K562 (cell line): Measurements from ENCODE around the gene SLFN12. TPM values are rescaled to one million over a fixed set of nuclear protein-coding genes. Genes with fewer than 3 reads are reported as not detected.

Experiments used
- ATAC-seq: fragments of 200-7000 bp; cut with Tn5 transposase; 3 replicates; pipeline ENCODE4 v1.9.1; 2020; ENCODE audit warnings: moderate library complexity
- BruUV-seq: library from RNA; stranded (reverse); fragments of 400-500 nt; replicated peaks from 2 replicates; lab custom pipeline; 2021; lab: Mats Ljungman, UMichigan
- CTCF ChIA-PET: fragments of 300-600 bp; formaldehyde crosslinking; extraction: SDS; loops from one replicate; lab custom pipeline; 2021; ENCODE audit warnings: low intra/inter-chr PET ratio; lab: Yijun Ruan, JAX
- POLR2A ChIA-PET: fragments of 300-600, 350-650 bp; sonication (Branson Sonifier 250); formaldehyde crosslinking; extraction: SDS; loops from one replicate; lab custom pipeline; 2021; ENCODE audit warnings: antibody characterized with exemption, inconsistent platforms; lab: Yijun Ruan, JAX
- DNase-seq, 4 experiments: peaks; one replicate each; pipeline versions ENCODE4 v3.0.0 to v3.0.0-alpha.2; 2011 to 2018; ENCODE audit warnings: low spot score in 3 of 4, mixed read lengths in 3 of 4; ENCODE audit errors: extremely low read depth in 1 of 4
- FAIRE-seq: peaks from 2 replicates; lab custom pipeline; 2011; peaks lifted over from hg19 to GRCh38; lab: Jason Lieb, UNC
- H2AFZ ChIP-seq: 2 replicates; pipeline ENCODE4 v1.6.0; 2011; ENCODE audit warnings: low read depth, low read length, control low read depth, inconsistent platforms
- H3K27ac ChIP-seq: fragments of 200-600 bp; 3 replicates; pipeline ENCODE4 v1.8.0; 2011; ENCODE audit warnings: low read depth, mild to moderate bottlenecking, control low read depth, inconsistent platforms, low read length, moderate library complexity, mixed read lengths; ENCODE audit errors: extremely low read depth
- H3K27me3 ChIP-seq, 2 experiments: fragments of 300-600 bp in 1 of 2; 2 replicates in 1 of 2; 3 replicates in 1 of 2; pipeline versions ENCODE4 v1.6.0 to v1.8.0; 2011; ENCODE audit warnings: inconsistent platforms in 2 of 2, low read length in 2 of 2, mild to moderate bottlenecking in 1 of 2, mixed read lengths in 1 of 2, moderate library complexity in 1 of 2; ENCODE audit not compliant: control insufficient read depth in 2 of 2, insufficient read depth in 2 of 2
- H3K36me3 ChIP-seq: fragments of 300-600 bp; 3 replicates; pipeline ENCODE4 v1.8.0; 2011; ENCODE audit warnings: mild to moderate bottlenecking, low read length, inconsistent platforms; ENCODE audit not compliant: control insufficient read depth, insufficient read depth
- H3K4me1 ChIP-seq, 2 experiments: fragments of 200-600 bp in 1 of 2; replicated peaks in 1 of 2; 2 replicates in 1 of 2; 3 replicates in 1 of 2; pipeline versions ENCODE4 v1.5.1 to v1.8.0; 2011; ENCODE audit warnings: inconsistent platforms in 2 of 2, low read length in 2 of 2, mild to moderate bottlenecking in 1 of 2, mixed read lengths in 1 of 2, moderate library complexity in 1 of 2; ENCODE audit not compliant: control insufficient read depth in 2 of 2, insufficient read depth in 2 of 2
- H3K4me2 ChIP-seq: 2 replicates; pipeline ENCODE4 v1.6.1; 2011; ENCODE audit warnings: low read length, control low read depth, inconsistent platforms, mixed read lengths; ENCODE audit not compliant: insufficient read depth
- H3K4me3 ChIP-seq: fragments of 200-600 bp; sonication (generic), shearing (Covaris generic); 2 replicates; pipeline ENCODE4 v1.5.1; 2016; ENCODE audit warnings: control low read depth, inconsistent platforms
- H3K79me2 ChIP-seq: fragments of 200-600 bp; 3 replicates; pipeline ENCODE4 v1.8.0; 2011; ENCODE audit warnings: low read length, inconsistent platforms; ENCODE audit not compliant: control insufficient read depth, insufficient read depth
- H3K9ac ChIP-seq, 2 experiments: 2 replicates each; pipeline versions ENCODE4 v1.6.0 to v1.6.1; 2011; ENCODE audit warnings: low read depth in 2 of 2, low read length in 2 of 2, control low read depth in 1 of 2, inconsistent platforms in 1 of 2, mild to moderate bottlenecking in 1 of 2, mixed read lengths in 1 of 2; ENCODE audit not compliant: insufficient read depth in 1 of 2
- H3K9me1 ChIP-seq: one replicate; pipeline ENCODE4 v1.6.0; 2011; ENCODE audit warnings: inconsistent platforms, mild to moderate bottlenecking, low read length, moderate library complexity; ENCODE audit not compliant: control insufficient read depth, insufficient read depth
- H3K9me3 ChIP-seq: replicated peaks from 2 replicates; pipeline ENCODE4 v1.5.1; 2011; ENCODE audit warnings: low read depth, low read length, inconsistent platforms; ENCODE audit not compliant: control insufficient read depth, insufficient read depth
- H4K20me1 ChIP-seq: replicated peaks from 2 replicates; pipeline ENCODE4 v1.6.1; 2011; ENCODE audit warnings: low read length, inconsistent platforms, mixed read lengths; ENCODE audit not compliant: control insufficient read depth, insufficient read depth
- BMI1 ChIP-seq: fragments of 150-350 bp; IDR thresholded peaks from 2 replicates; pipeline ENCODE4 v1.6.1; 2014; ENCODE audit warnings: low read length
- CREB3L1 ChIP-seq: fragments of 450-650 bp; IDR thresholded peaks from 2 replicates; pipeline ENCODE4 v1.6.1; 2014; ENCODE audit warnings: low read depth, mild to moderate bottlenecking, moderate library complexity, borderline replicate concordance
- ETV1 ChIP-seq: fragments of 450-650 bp; conservative IDR thresholded peaks from 2 replicates; pipeline ENCODE4 v1.6.1; 2016; ENCODE audit warnings: missing genetic modification characterization, control low read depth, low read depth, missing compliant biosample characterization
- EZH2 ChIP-seq: IDR thresholded peaks from 2 replicates; pipeline ENCODE4 v1.6.1; 2012; ENCODE audit warnings: low read depth, mild to moderate bottlenecking, inconsistent platforms, low read length, borderline replicate concordance
- NCOA4 ChIP-seq: fragments of 450-650 bp; IDR thresholded peaks from 2 replicates; pipeline ENCODE4 v1.6.1; 2018; ENCODE audit warnings: mild to moderate bottlenecking; ENCODE audit not compliant: partially characterized antibody
- NFXL1 ChIP-seq: fragments of 450-650 bp; formaldehyde crosslinking; IDR thresholded peaks from 2 replicates; pipeline ENCODE4 v1.4.0; 2021; ENCODE audit warnings: mild to moderate bottlenecking
- NRF1 ChIP-seq, 2 experiments: fragments of 450-650 bp; IDR thresholded peaks in 1 of 2; conservative IDR thresholded peaks in 1 of 2; 2 replicates each; pipeline ENCODE4 v1.6.1; 2014; ENCODE audit warnings: mild to moderate bottlenecking in 2 of 2
- RBM14 ChIP-seq: fragments of 200-400 bp; formaldehyde crosslinking; IDR thresholded peaks from 2 replicates; pipeline ENCODE4 v1.6.1; 2018; ENCODE audit warnings: low read depth, mild to moderate bottlenecking, low read length, moderate library complexity, borderline replicate concordance; ENCODE audit not compliant: insufficient read depth
- SOX6 ChIP-seq: fragments of 450-650 bp; IDR thresholded peaks from 2 replicates; pipeline ENCODE4 v1.6.1; 2014; ENCODE audit warnings: mild to moderate bottlenecking
- SRSF7 ChIP-seq: fragments of 200-400 bp; formaldehyde crosslinking; optimal IDR thresholded peaks from 2 replicates; pipeline ENCODE3; 2017; ENCODE audit warnings: mild to moderate bottlenecking, low read depth, low read length
- TAF15 ChIP-seq: fragments of 200-400 bp; formaldehyde crosslinking; IDR thresholded peaks from 2 replicates; pipeline ENCODE4 v1.6.1; 2017; ENCODE audit warnings: mild to moderate bottlenecking, low read depth, low read length, moderate library complexity
- TAF7 ChIP-seq: fragments of 450-650 bp; IDR thresholded peaks from 2 replicates; pipeline ENCODE4 v1.6.1; 2016; ENCODE audit warnings: missing genetic modification characterization, missing compliant biosample characterization
- ZC3H4 ChIP-seq: sonication (generic); formaldehyde crosslinking; IDR thresholded peaks from 2 replicates; pipeline ENCODE4 v1.9.0; 2021; ENCODE audit warnings: missing genetic modification reagents, borderline replicate concordance
- ZNF253 ChIP-seq: fragments of 250-450 bp; sonication (Bioruptor Pico); conservative IDR thresholded peaks from 2 replicates; pipeline ENCODE4 v1.6.1; 2021; ENCODE audit warnings: mild to moderate bottlenecking
- ZNF347 ChIP-seq: fragments of 450-650 bp; formaldehyde crosslinking; IDR thresholded peaks from 2 replicates; pipeline ENCODE4 v1.4.0; 2020; ENCODE audit warnings: low read depth, mild to moderate bottlenecking, moderate library complexity
- ZNF668 ChIP-seq: fragments of 250-450 bp; sonication (Bioruptor Pico); IDR thresholded peaks from 2 replicates; pipeline ENCODE4 v1.8.0; 2022; ENCODE audit warnings: mild to moderate bottlenecking, inconsistent platforms
- WGBS: fragments of 100-300 bp; shearing (Covaris generic); methylation state at CpG from one replicate; pipeline ENCODE4 v1.1.6; 2016; ENCODE audit warnings: low coverage, mixed read lengths; ENCODE audit not compliant: insufficient coverage; ENCODE audit errors: missing lambda C conversion rate; 5-methylcytosine and 5-hydroxymethylcytosine counted together
- in situ Hi-C: fragments of 300-500 bp; cut with MboI; formaldehyde crosslinking; loops from 4 replicates; pipeline ENCODE4 v1.15.0; 2018; ENCODE audit warnings: inconsistent platforms, mixed read lengths
- intact Hi-C: fragments of 100-400 bp; cut with micrococcal nuclease; formaldehyde crosslinking; loops from 2 replicates; pipeline ENCODE4 v1.14.2; 2022
- polyA plus RNA-seq, 8 experiments: library from polyadenylated mRNA; depleted of rRNA in 4 of 8; stranded (reverse) in 5 of 8; unstranded in 3 of 8; fragments of >200 nt; fragmentation: Nextera tagmentation in 2 of 8; fragmentation: Illumina TruSeq in 1 of 8; extraction: Ambion mirVana in 2 of 8; extraction: Trizol in 1 of 8; gene quantifications; 2 replicates each; pipeline versions ENCODE4 v1.2.1 to v1.2.3, GENCODE V29; 2011 to 2014; ENCODE audit warnings: inconsistent platforms in 1 of 8, missing spikeins in 1 of 8
- total RNA-seq, 7 experiments: library from RNA; depleted of rRNA in 6 of 7; stranded (reverse); fragments of >200 nt in 6 of 7; fragmentation: Illumina TruSeq in 2 of 7; extraction: Trizol in 2 of 7; gene quantifications; 2 replicates each; pipeline versions ENCODE4 v1.2.1 to v1.2.3, GENCODE V29; 2011 to 2021; ENCODE audit warnings: low replicate concordance in 1 of 7

The SLFN12 gene
- total and polyA plus RNA-seq, 9 of the 15 experiments (the other 6 are each of a cell fraction or from before 2014, with no cell fraction given) = 0.01 to 0.09 (median 0.07) TPM; not detected in 6

- CTCF ChIA-PET = no interaction called here
- FAIRE-seq = no peak
Measured at GRCh38 chr17:35476283-35476820, 44.1 kb upstream of the SLFN12 start.

GRCh38 chr17:35468475-35468874, 36.2 kb upstream of the SLFN12 start:
- no peak for DNase-seq
- peaks cover 0 to 4% of the 10 kb centered on the region in 2 experiments; a peak in 1 of 5 replicates for H3K27me3 ChIP-seq
- CTCF ChIA-PET = no interaction called here
- H3K9me3 ChIP-seq = no peaks in the 10 kb centered on the region
- no peak for FAIRE-seq
- no peak for ATAC-seq
- H3K27ac ChIP-seq = no peak overlapping the region
- no peaks in the 10 kb centered on the region; the same call in 1 of the 2 replicates for H4K20me1 ChIP-seq
- in situ Hi-C loops = no loop called here
- H3K4me2 ChIP-seq = no peak overlapping the region
- no peak overlapping the region for H3K9ac ChIP-seq
- H2AFZ ChIP-seq = no peak overlapping the region
- BruUV-seq = no TSS peak
- no peaks in the 10 kb centered on the region for H3K4me1 ChIP-seq
- no peak overlapping the region for H3K4me3 ChIP-seq
- no peaks in the 10 kb centered on the region for H3K36me3 ChIP-seq
- POLR2A ChIA-PET = interaction anchor here (0.7 kb wide), 1 partner anchor 1692 kb away, joined by 4 read pairs; no protein-coding TSS in a partner anchor
- H3K9me1 ChIP-seq = no peaks in the 10 kb centered on the region
- no peaks in the 10 kb centered on the region for H3K79me2 ChIP-seq
- intact Hi-C loops = no loop called here
- WGBS = 2% methylated on average over 4 of the region's 4 CpGs
- TF ChIP-seq SRSF7 (no peak), ZNF668 (CRISPR knock-in tag) (no peak), NCOA4 (no peak), NFXL1 (no peak), ZNF253 (CRISPR knock-in tag) (no peak), TAF7 (no peak), CREB3L1 (no peak), BMI1 (no peak), TAF15 (no peak)

More at GRCh38 chr17:35476283-35476820, 44.1 kb upstream of the SLFN12 start:
- no TSS peak for BruUV-seq
- no peak overlapping the region for H3K9ac ChIP-seq
- no peaks in the 10 kb centered on the region for H3K9me3 ChIP-seq
- H3K4me2 ChIP-seq = no peak overlapping the region
- no peak for ATAC-seq
- no peak for TF ChIP-seq RBM14
- TF ChIP-seq ETV1 (tag) = no peak
- no peak for TF ChIP-seq ZC3H4 (CRISPR knock-in tag)
- no peak for TF ChIP-seq ZNF347
- no peak for TF ChIP-seq NRF1 (conservative IDR thresholded peaks at IDR 0.05 in 1 of 2, IDR thresholded peaks at IDR 0.05 in 1 of 2)
- no peak for TF ChIP-seq EZH2
- TF ChIP-seq SOX6 = no peak
- H3K4me1 ChIP-seq = no peaks in the 10 kb centered on the region
- 6% methylated on average over 2 of the region's 2 CpGs for WGBS
- no peak overlapping the region for H3K27ac ChIP-seq
- no peaks in the 10 kb centered on the region for H4K20me1 ChIP-seq
- POLR2A ChIA-PET = interaction anchor here (0.8 kb wide), 1 partner anchor 1039 kb away, joined by 3 read pairs; no protein-coding TSS in a partner anchor
- in situ Hi-C loops (no loop called here), intact Hi-C loops (loop anchor here (10.0 kb wide), 1 partner anchor 58 kb away; the partner anchor contains the start of gene SLFN12L)
- no peak overlapping the region for H3K4me3 ChIP-seq
- no peak for DNase-seq
- H3K9me1 ChIP-seq = no peaks in the 10 kb centered on the region
- no peaks in the 10 kb centered on the region for H3K36me3 ChIP-seq
- no peaks in the 10 kb centered on the region for H3K79me2 ChIP-seq
- no peak overlapping the region for H2AFZ ChIP-seq
- no peaks in the 10 kb centered on the region; a peak in 2 of 5 replicates for H3K27me3 ChIP-seq
